ENCODE data around the gene UBAC2. TPM values are rescaled to one million over a fixed set of nuclear protein-coding genes. Genes with fewer than 3 reads are reported as not detected.

The UBAC2 gene
- total and polyA plus RNA-seq, 7 donors: 31.8 to 73.9 (median 47.6) TPM

- WGBS, 2 donors: 76 to 94% methylated on average over 10 of the region's 10 CpGs
- no peak overlapping the region for H3K27ac ChIP-seq
- no peaks in the 10 kb centered on the region for H3K4me1 ChIP-seq
- H3K9me3 ChIP-seq: no peaks in the 10 kb centered on the region
- intact Hi-C loops (cut with DNase I): no loop called here
- H3K4me3 ChIP-seq: no peak overlapping the region
- DNase-seq: no peak
- TF ChIP-seq, protein P1, sequence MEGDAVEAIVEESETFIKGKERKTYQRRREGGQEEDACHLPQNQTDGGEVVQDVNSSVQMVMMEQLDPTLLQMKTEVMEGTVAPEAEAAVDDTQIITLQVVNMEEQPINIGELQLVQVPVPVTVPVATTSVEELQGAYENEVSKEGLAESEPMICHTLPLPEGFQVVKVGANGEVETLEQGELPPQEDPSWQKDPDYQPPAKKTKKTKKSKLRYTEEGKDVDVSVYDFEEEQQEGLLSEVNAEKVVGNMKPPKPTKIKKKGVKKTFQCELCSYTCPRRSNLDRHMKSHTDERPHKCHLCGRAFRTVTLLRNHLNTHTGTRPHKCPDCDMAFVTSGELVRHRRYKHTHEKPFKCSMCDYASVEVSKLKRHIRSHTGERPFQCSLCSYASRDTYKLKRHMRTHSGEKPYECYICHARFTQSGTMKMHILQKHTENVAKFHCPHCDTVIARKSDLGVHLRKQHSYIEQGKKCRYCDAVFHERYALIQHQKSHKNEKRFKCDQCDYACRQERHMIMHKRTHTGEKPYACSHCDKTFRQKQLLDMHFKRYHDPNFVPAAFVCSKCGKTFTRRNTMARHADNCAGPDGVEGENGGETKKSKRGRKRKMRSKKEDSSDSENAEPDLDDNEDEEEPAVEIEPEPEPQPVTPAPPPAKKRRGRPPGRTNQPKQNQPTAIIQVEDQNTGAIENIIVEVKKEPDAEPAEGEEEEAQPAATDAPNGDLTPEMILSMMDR (IDR thresholded peaks at IDR 0.05): no peak
- no peak for TF ChIP-seq POLR2AphosphoS5 (IDR thresholded peaks at IDR 0.05)
- no peak for TF ChIP-seq EP300 (IDR thresholded peaks at IDR 0.05)
- TF ChIP-seq POLR2A (IDR thresholded peaks at IDR 0.05): no peak
- H3K36me3 ChIP-seq: peaks cover 0 to 33% (median 3%) of the 10 kb centered on the region in 4 donors
- no peaks in the 10 kb centered on the region for H3K27me3 ChIP-seq
These were observed 173.7 kb downstream of the UBAC2 start for GRCh38 chr13:99374169-99374991.

- Histone ChIP-seq H3K27ac (no peak overlapping the region), H3K4me3 (no peak overlapping the region), H3K27me3 (no peaks in the 10 kb centered on the region), H3K4me1 (no peaks in the 10 kb centered on the region), H3K36me3 (peaks cover 0 to 27% (median 3%) of the 10 kb centered on the region in 4 donors), H3K9me3 (no peaks in the 10 kb centered on the region)
- TF ChIP-seq, protein P1 (IDR thresholded peaks at IDR 0.05): no peak
- TF ChIP-seq POLR2A (IDR thresholded peaks at IDR 0.05): no peak
- TF ChIP-seq POLR2AphosphoS5 (IDR thresholded peaks at IDR 0.05): no peak
- no peak for TF ChIP-seq EP300 (IDR thresholded peaks at IDR 0.05)
- no peak for DNase-seq
- intact Hi-C loops (cut with DNase I): no loop called here
- 58 to 81% methylated on average over 12 of the region's 12 CpGs for WGBS, 2 donors
These were observed 174.5 kb downstream of the UBAC2 start for GRCh38 chr13:99374994-99375737.

DNA sequence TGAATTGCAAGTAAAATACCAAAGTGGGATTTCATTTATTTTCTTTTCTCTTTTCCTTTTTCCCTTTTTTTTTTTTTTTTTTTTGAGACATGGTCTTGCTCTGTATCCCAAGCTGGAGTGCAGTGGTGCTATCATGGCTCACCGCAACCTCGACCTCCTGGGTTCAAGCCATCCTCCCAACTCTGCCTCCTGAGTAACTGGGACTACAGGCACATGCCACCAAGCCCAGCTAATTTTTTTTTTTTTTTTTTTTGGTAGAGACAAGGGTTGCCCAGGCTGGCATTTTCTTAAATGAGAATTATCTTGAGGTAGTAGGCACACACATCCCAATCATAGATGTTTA lies 175.1 kb downstream of the UBAC2 start:
- Histone ChIP-seq H3K4me3 (no peak overlapping the region), H3K36me3 (peaks cover 0 to 25% (median 3%) of the 10 kb centered on the region in 4 donors), H3K27ac (no peak overlapping the region), H3K4me1 (no peaks in the 10 kb centered on the region), H3K9me3 (no peaks in the 10 kb centered on the region), H3K27me3 (no peaks in the 10 kb centered on the region)
- 71 to 93% methylated on average over 2 of the region's 2 CpGs for WGBS, 2 donors
- no peak for DNase-seq
- TF ChIP-seq POLR2A (IDR thresholded peaks at IDR 0.05) (no peak), POLR2AphosphoS5 (IDR thresholded peaks at IDR 0.05) (no peak), EP300 (IDR thresholded peaks at IDR 0.05) (no peak)
- TF ChIP-seq, protein P1 (IDR thresholded peaks at IDR 0.05): no peak
- intact Hi-C loops (cut with DNase I): no loop called here

GRCh38 chr13:99376132-99376531 lies 175.5 kb downstream of the UBAC2 start:
- no peak overlapping the region for H3K4me3 ChIP-seq
- WGBS, 2 donors: 74 to 91% methylated on average over 6 of the region's 6 CpGs
- H3K36me3 ChIP-seq: peaks cover 0 to 30% (median 3%) of the 10 kb centered on the region in 4 donors
- no peaks in the 10 kb centered on the region for H3K27me3 ChIP-seq
- H3K4me1 ChIP-seq: no peaks in the 10 kb centered on the region
- no peaks in the 10 kb centered on the region for H3K9me3 ChIP-seq
- H3K27ac ChIP-seq: no peak overlapping the region
- DNase-seq: peak; percentile 66
- TF ChIP-seq POLR2A (IDR thresholded peaks at IDR 0.05) (no peak), POLR2AphosphoS5 (IDR thresholded peaks at IDR 0.05) (no peak), EP300 (IDR thresholded peaks at IDR 0.05) (peak in 1 of 4 donors; percentile 8)
- TF ChIP-seq, protein P1 (IDR thresholded peaks at IDR 0.05): no peak
- intact Hi-C loops (cut with DNase I): no loop called here

Data from sigmoid colon (tissue), 7 donors.